Muscle layer of colon (tissue), 2 donors: Measurements from ENCODE around the gene MEG3.

Experiments used
- H3K27ac ChIP-seq: one replicate; pipeline ENCODE4 v1.7.0; 2013; ENCODE audit warnings: low read depth, mild to moderate bottlenecking, low read length, moderate library complexity
- H3K27me3 ChIP-seq, 2 donors: one replicate each; pipeline ENCODE4 v1.7.0; 2013; ENCODE audit warnings: low read length in 2 of 2, mild to moderate bottlenecking in 2 of 2; ENCODE audit not compliant: insufficient read depth in 2 of 2, control insufficient read depth in 1 of 2
- H3K36me3 ChIP-seq: one replicate; pipeline ENCODE4 v1.7.0; 2013; ENCODE audit warnings: mild to moderate bottlenecking, low read length; ENCODE audit not compliant: insufficient read depth
- H3K4me1 ChIP-seq: one replicate; pipeline ENCODE4 v1.7.0; 2013; ENCODE audit warnings: mild to moderate bottlenecking, low read length; ENCODE audit not compliant: insufficient read depth
- H3K4me3 ChIP-seq, 2 donors: one replicate each; pipeline ENCODE4 v1.7.0; 2013; ENCODE audit warnings: low read length in 2 of 2, low read depth in 1 of 2, mild to moderate bottlenecking in 1 of 2, moderate library complexity in 1 of 2
- H3K9ac ChIP-seq: one replicate; pipeline ENCODE4 v1.7.0; 2013; ENCODE audit warnings: low read length
- H3K9me3 ChIP-seq: one replicate; pipeline ENCODE4 v1.7.0; 2013; ENCODE audit warnings: mild to moderate bottlenecking, low read length
- donor health status: abdominal sarcoma.
- donor health status: Adenocarcinoma of cecum.

The MEG3 gene

GRCh38 chr14:100824901-100825712, 811 bp upstream of the MEG3 start:
- Histone ChIP-seq H3K27me3 (peaks cover 0 to 40% of the 10 kb centered on the region in 2 donors), H3K27ac (no peak overlapping the region), H3K36me3 (no peaks in the 10 kb centered on the region), H3K9me3 (no peaks in the 10 kb centered on the region), H3K4me1 (no peaks in the 10 kb centered on the region), H3K9ac (no peak overlapping the region), H3K4me3 (no peak overlapping the region)

DNA sequence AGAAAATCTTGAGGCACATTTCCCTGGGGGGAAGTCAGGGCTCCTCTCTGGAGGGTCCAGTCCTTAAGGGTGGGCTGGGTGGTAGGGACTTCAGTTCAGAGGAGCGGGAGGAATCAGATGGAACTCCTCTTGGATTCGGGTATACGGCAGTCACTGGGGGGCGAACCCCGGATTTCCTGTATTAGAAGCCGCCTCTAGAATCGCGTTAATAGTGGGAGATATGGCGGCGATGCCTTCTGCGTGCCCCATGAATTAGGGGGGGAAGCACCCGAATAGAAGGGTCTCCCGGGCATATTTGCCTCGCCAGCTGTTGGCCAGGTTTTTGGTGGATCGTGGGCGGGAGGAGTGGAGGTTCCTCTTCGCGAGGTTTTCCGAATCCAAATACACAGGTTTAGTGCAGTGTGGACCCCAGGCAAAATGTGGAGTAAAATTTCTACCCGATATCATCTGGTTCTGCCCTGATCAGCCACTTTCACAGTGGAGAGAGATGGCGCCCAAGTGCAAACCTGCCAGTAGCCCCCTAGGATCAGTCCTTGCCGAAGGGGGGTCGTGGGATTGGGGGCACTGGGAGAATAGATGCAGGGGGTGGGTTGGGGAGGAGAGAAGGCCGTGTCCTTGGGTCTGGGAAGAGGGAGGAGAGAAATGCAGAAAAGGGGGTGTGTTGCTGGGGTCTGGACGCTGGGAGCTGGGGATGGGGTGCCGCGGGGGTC, 628 bp downstream of the MEG3 start:
- Histone ChIP-seq H3K27me3 (peaks cover 0 to 40% of the 10 kb centered on the region in 2 donors), H3K9ac (no peak overlapping the region), H3K4me3 (peak overlapping the region in 1 of 2 donors; percentile 45), H3K9me3 (no peaks in the 10 kb centered on the region), H3K4me1 (no peaks in the 10 kb centered on the region), H3K27ac (no peak overlapping the region), H3K36me3 (no peaks in the 10 kb centered on the region)

- Histone ChIP-seq H3K4me3 (peak overlapping the region in 1 of 2 donors; percentile 45), H3K9ac (no peak overlapping the region), H3K36me3 (no peaks in the 10 kb centered on the region), H3K4me1 (no peaks in the 10 kb centered on the region), H3K27me3 (peaks cover 0 to 40% of the 10 kb centered on the region in 2 donors), H3K27ac (no peak overlapping the region), H3K9me3 (no peaks in the 10 kb centered on the region)
Measured at GRCh38 chr14:100827101-100828021, 1.4 kb downstream of the MEG3 start.

DNA sequence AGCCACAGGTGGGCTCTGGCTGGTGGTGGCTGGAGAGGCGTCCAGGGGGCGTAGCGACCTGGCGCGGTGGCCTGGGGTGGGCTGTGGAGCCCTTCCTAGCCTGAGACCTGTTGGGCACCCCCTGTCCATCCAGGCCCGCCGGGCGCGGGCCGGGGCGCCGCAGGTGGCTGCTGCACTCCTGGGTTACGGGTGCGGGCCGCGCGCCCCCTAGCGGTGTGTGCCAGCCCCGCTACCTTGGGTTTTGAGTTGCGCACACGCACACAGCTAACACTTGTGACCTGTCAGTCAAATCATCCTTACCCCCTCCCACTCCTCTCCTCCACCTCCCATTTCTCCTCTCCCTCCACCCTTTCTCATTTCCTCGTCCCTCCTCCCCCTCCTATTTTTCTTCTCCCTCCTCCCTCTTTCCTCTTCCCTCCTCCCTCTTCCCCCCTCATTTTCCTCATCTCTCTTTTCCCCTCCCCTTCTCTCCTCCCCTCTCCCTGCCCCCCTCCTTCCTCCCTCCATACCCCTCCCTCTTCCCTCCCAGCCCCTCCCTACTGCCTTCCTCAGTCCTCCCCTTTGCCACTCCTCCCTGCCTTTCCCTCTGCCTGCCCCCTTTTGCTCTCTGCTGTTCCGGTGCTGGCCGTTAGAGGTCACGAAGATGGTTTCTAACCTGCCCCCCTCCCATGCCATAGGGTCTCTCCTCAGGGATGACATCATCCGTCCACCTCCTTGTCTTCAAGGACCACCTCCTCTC, 2.3 kb downstream of the MEG3 start:
- Histone ChIP-seq H3K27me3 (peaks cover 0 to 40% of the 10 kb centered on the region in 2 donors), H3K4me3 (no peak overlapping the region), H3K36me3 (no peaks in the 10 kb centered on the region), H3K27ac (no peak overlapping the region), H3K4me1 (no peaks in the 10 kb centered on the region), H3K9ac (no peak overlapping the region), H3K9me3 (no peaks in the 10 kb centered on the region)

GRCh38 chr14:100830681-100831080, 4.8 kb downstream of the MEG3 start:
- Histone ChIP-seq H3K27ac (no peak overlapping the region), H3K27me3 (peaks cover 0 to 29% of the 10 kb centered on the region in 2 donors), H3K9me3 (no peaks in the 10 kb centered on the region), H3K4me3 (no peak overlapping the region), H3K9ac (no peak overlapping the region), H3K36me3 (no peaks in the 10 kb centered on the region), H3K4me1 (no peaks in the 10 kb centered on the region)

GRCh38 chr14:100832311-100832960, 6.5 kb downstream of the MEG3 start:
- H3K9ac ChIP-seq, result no peak overlapping the region
- H3K27me3 ChIP-seq, result peaks cover 0 to 17% of the 10 kb centered on the region in 2 donors
- no peaks in the 10 kb centered on the region for H3K9me3 ChIP-seq
- H3K4me3 ChIP-seq, result no peak overlapping the region
- no peaks in the 10 kb centered on the region for H3K36me3 ChIP-seq
- H3K4me1 ChIP-seq, result no peaks in the 10 kb centered on the region
- no peak overlapping the region for H3K27ac ChIP-seq

DNA sequence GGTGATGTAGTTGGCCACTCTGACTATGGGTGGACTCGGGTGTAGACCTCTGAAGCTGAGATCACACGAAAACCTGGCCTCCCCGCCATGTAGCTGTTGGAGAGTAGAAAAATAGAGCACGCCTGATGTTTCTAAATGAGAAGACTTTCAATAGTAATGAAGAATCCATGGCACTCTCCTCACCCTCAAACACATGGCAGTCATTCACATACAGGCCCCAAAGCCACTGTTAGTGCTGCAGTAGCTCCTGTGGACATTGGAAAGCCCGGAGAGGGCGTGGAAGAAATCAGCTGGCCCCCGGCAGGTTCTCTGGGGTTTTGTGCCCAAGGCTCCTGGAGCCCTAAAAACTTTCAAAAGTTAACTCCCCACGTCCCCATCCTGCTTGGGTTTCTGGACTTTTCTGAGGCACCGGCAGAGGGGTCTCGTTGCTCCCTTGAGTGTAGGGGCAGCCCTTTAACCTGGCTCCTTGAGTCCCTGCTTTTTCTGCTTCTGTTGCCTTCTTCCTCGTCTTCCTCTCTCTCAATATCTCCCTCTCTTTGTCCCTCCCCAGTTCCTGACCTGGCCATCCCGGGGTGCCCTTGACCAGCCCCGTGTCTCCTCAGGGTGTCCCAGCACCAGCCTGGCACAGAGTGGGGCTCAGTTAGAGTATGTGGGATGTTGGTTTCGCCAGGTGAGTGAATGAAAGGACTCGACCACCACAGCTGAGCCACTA, 8.3 kb downstream of the MEG3 start:
- H3K9ac ChIP-seq, result no peak overlapping the region
- no peak overlapping the region for H3K27ac ChIP-seq
- H3K36me3 ChIP-seq, result no peaks in the 10 kb centered on the region
- H3K4me3 ChIP-seq, result no peak overlapping the region
- no peaks in the 10 kb centered on the region for H3K9me3 ChIP-seq
- H3K4me1 ChIP-seq, result no peaks in the 10 kb centered on the region
- peaks cover 0 to 2% of the 10 kb centered on the region in 2 donors for H3K27me3 ChIP-seq

GRCh38 chr14:100834794-100835547, 9.1 kb downstream of the MEG3 start:
- Histone ChIP-seq H3K9me3 (no peaks in the 10 kb centered on the region), H3K9ac (no peak overlapping the region), H3K36me3 (no peaks in the 10 kb centered on the region), H3K4me1 (no peaks in the 10 kb centered on the region), H3K27ac (no peak overlapping the region), H3K4me3 (no peak overlapping the region), H3K27me3 (no peaks in the 10 kb centered on the region)

- Histone ChIP-seq H3K4me3 (no peak overlapping the region), H3K9me3 (no peaks in the 10 kb centered on the region), H3K27me3 (no peaks in the 10 kb centered on the region), H3K36me3 (no peaks in the 10 kb centered on the region), H3K4me1 (no peaks in the 10 kb centered on the region), H3K27ac (no peak overlapping the region), H3K9ac (no peak overlapping the region)
Measured at GRCh38 chr14:100835548-100836310, 9.8 kb downstream of the MEG3 start.
